HCT116 (cell line): ENCODE measurements around the gene RAD51AP1. TPM values are rescaled to one million over a fixed set of nuclear protein-coding genes. Genes with fewer than 3 reads are reported as not detected.

ENCODE experiments used
- ATAC-seq: fragments of 200-7000 bp; cut with Tn5 transposase; 2 replicates; pipeline ENCODE4 v1.9.1; 2020; ENCODE audit warnings: mild to moderate bottlenecking, moderate library complexity
- BruUV-seq: library from RNA; stranded (reverse); fragments of 400-500 nt; replicated peaks from 2 replicates; lab custom pipeline; 2021; lab: Mats Ljungman, UMichigan
- CTCF ChIA-PET: fragments of 300-600 bp; sonication (Branson Sonifier 250); formaldehyde crosslinking; loops from one replicate; lab custom pipeline; 2021; ENCODE audit warnings: antibody characterized with exemption; lab: Charles Lee
- POLR2A ChIA-PET: fragments of 300-600, 350-600 bp; sonication (Branson Sonifier 250); formaldehyde crosslinking; loops from one replicate; lab custom pipeline; 2021; ENCODE audit warnings: antibody characterized with exemption; lab: Charles Lee
- RAD21 ChIA-PET, 2 experiments: fragments of 300-600 bp; sonication (Branson Sonifier 250); formaldehyde crosslinking; loops; one replicate each; lab custom pipeline; 2023; ENCODE audit warnings: low total read pairs in 2 of 2; ENCODE audit not compliant: uncharacterized antibody in 2 of 2, unreplicated experiment in 2 of 2, low non-redundant PET in 1 of 2; lab: Charles Lee
- DNase-seq: peaks from one replicate; pipeline ENCODE4 v3.0.0-alpha.2; 2010; ENCODE audit warnings: low read depth, low spot score
- H2AFZ ChIP-seq: fragments of 200-600 bp; shearing (Covaris generic), sonication (generic); 2 replicates; pipeline ENCODE4 v1.6.1; 2017; ENCODE audit warnings: low read depth, mixed run types, mixed read lengths, antibody characterized with exemption, low read length; ENCODE audit not compliant: poor library complexity, severe bottlenecking
- H3K27ac ChIP-seq: 2 replicates; pipeline ENCODE4 v1.5.1; 2012; ENCODE audit warnings: low read depth, low read length
- H3K27me3 ChIP-seq: fragments of 200-600 bp; sonication (generic); 2 replicates; pipeline ENCODE4 v1.6.1; 2016; ENCODE audit warnings: mixed run types, low read length, mixed read lengths; ENCODE audit not compliant: insufficient read depth
- H3K36me3 ChIP-seq, 2 experiments: fragments of 200-500 bp in 1 of 2; fragments of 200-600 bp in 1 of 2; sonication (Bioruptor generic) in 1 of 2; sonication (generic) in 1 of 2; 2 replicates each; pipeline versions ENCODE4 v1.5.1 to v1.6.1; 2014 to 2016; ENCODE audit warnings: low read length in 2 of 2, inconsistent platforms in 1 of 2, mixed read lengths in 1 of 2, mixed run types in 1 of 2; ENCODE audit not compliant: insufficient read depth in 2 of 2, control insufficient read depth in 1 of 2
- H3K4me1 ChIP-seq, 2 experiments: fragments of 200-600 bp in 1 of 2; sonication (generic) in 1 of 2; 2 replicates each; pipeline versions ENCODE4 v1.5.1 to v1.6.1; 2012 to 2017; ENCODE audit warnings: low read length in 2 of 2, inconsistent platforms in 1 of 2, mild to moderate bottlenecking in 1 of 2, mixed read lengths in 1 of 2, mixed run types in 1 of 2, moderate library complexity in 1 of 2; ENCODE audit not compliant: insufficient read depth in 2 of 2, control insufficient read depth in 1 of 2
- H3K4me2 ChIP-seq: fragments of 200-600 bp; sonication (generic); 2 replicates; pipeline ENCODE4 v1.6.1; 2017; ENCODE audit warnings: mixed run types, low read length, mixed read lengths
- H3K4me3 ChIP-seq, 2 experiments: fragments of 200-600 bp in 1 of 2; sonication (generic) in 1 of 2; replicated peaks in 1 of 2; 2 replicates each; pipeline ENCODE4 v1.5.1; 2011 to 2016; ENCODE audit warnings: low read length in 2 of 2, control low read depth in 1 of 2, low read depth in 1 of 2, mild to moderate bottlenecking in 1 of 2, mixed read lengths in 1 of 2, mixed run types in 1 of 2
- H3K79me2 ChIP-seq: fragments of 200-600 bp; sonication (generic); 2 replicates; pipeline ENCODE4 v1.6.1; 2017; ENCODE audit warnings: mild to moderate bottlenecking, mixed run types, low read length, moderate library complexity, mixed read lengths; ENCODE audit not compliant: insufficient read depth
- H3K9ac ChIP-seq: fragments of 200-600 bp; sonication (generic); 2 replicates; pipeline ENCODE4 v1.6.1; 2016; ENCODE audit warnings: low read length, mixed read lengths
- H3K9me2 ChIP-seq: fragments of 200-600 bp; sonication (generic), shearing (Covaris generic); 2 replicates; pipeline ENCODE4 v1.6.1; 2017; ENCODE audit warnings: mixed run types, mild to moderate bottlenecking, moderate library complexity; ENCODE audit not compliant: insufficient read depth
- H3K9me3 ChIP-seq, 2 experiments: fragments of 200-500 bp in 1 of 2; fragments of 200-600 bp in 1 of 2; sonication (Bioruptor generic) in 1 of 2; sonication (generic) in 1 of 2; 2 replicates each; pipeline ENCODE4 v1.6.1; 2014 to 2017; ENCODE audit warnings: low read length in 2 of 2, mixed read lengths in 2 of 2, inconsistent platforms in 1 of 2, low read depth in 1 of 2, mild to moderate bottlenecking in 1 of 2, mixed run types in 1 of 2, moderate library complexity in 1 of 2; ENCODE audit not compliant: control insufficient read depth in 1 of 2, insufficient read depth in 1 of 2
- H4K20me1 ChIP-seq: fragments of 200-600 bp; sonication (generic), shearing (Covaris generic); 2 replicates; pipeline ENCODE4 v1.6.1; 2017; ENCODE audit warnings: mixed run types, mild to moderate bottlenecking, moderate library complexity; ENCODE audit not compliant: insufficient read depth
- CBX3 ChIP-seq: IDR thresholded peaks from 2 replicates; pipeline ENCODE4 v1.6.1; 2012; ENCODE audit warnings: low read depth
- CEBPB ChIP-seq: IDR thresholded peaks from 2 replicates; pipeline ENCODE4 v1.6.1; 2012; ENCODE audit warnings: low read depth
- EGR1 ChIP-seq: IDR thresholded peaks from 2 replicates; pipeline ENCODE4 v1.6.1; 2012; ENCODE audit warnings: low read depth
- EZH2 ChIP-seq: fragments of 200-600 bp; sonication (generic); IDR thresholded peaks from 2 replicates; pipeline ENCODE4 v1.6.1; 2017; ENCODE audit warnings: antibody characterized with exemption, mixed run types
- EZH2phosphoT487 ChIP-seq: fragments of 200-600 bp; IDR thresholded peaks from 2 replicates; pipeline ENCODE4 v1.6.1; 2018; ENCODE audit warnings: antibody characterized with exemption, borderline replicate concordance
- FOSL1 ChIP-seq: IDR thresholded peaks from 2 replicates; pipeline ENCODE4 v1.6.1; 2012; ENCODE audit warnings: low read depth
- POLR2AphosphoS5 ChIP-seq: IDR thresholded peaks from 2 replicates; pipeline ENCODE4 v1.6.1; 2011; ENCODE audit warnings: mild to moderate bottlenecking, low read depth, low read length, moderate library complexity
- RAD21 ChIP-seq: IDR thresholded peaks from 2 replicates; pipeline ENCODE4 v1.6.1; 2012; ENCODE audit warnings: low read depth, mild to moderate bottlenecking
- TCF7L2 ChIP-seq: IDR thresholded peaks from 2 replicates; pipeline ENCODE4 v1.7.0; 2011; ENCODE audit warnings: borderline replicate concordance, inconsistent platforms; ENCODE audit not compliant: insufficient read depth, insufficient read length; ENCODE audit errors: extremely low read depth
- ZBTB33 ChIP-seq: IDR thresholded peaks from 2 replicates; pipeline ENCODE4 v1.6.1; 2011; ENCODE audit warnings: mild to moderate bottlenecking, low read length, moderate library complexity; ENCODE audit not compliant: insufficient replicate concordance; ENCODE audit errors: extremely low read depth
- ZFX ChIP-seq: fragments of 450-650 bp; IDR thresholded peaks from 2 replicates; pipeline ENCODE4 v1.6.1; 2017
- ZNF274 ChIP-seq: fragments of 200-500 bp; sonication (Bioruptor generic); IDR thresholded peaks from 2 replicates; pipeline ENCODE4 v1.6.1; 2014; ENCODE audit warnings: mild to moderate bottlenecking, low read depth, low read length, inconsistent platforms
- intact Hi-C: fragments of 100-400 bp; cut with micrococcal nuclease; formaldehyde crosslinking; loops from 2 replicates; pipeline ENCODE4 v1.10.0; 2022
- total RNA-seq: library from RNA; stranded (reverse); gene quantifications from one replicate; pipeline ENCODE4 v1.2.1, GENCODE V29; 2021; ENCODE audit not compliant: unreplicated experiment
- TF ChIP-seq, protein P1 (sequence below): IDR thresholded peaks from 2 replicates; pipeline ENCODE4 v1.6.1; 2012
- TF ChIP-seq, protein P2 (sequence below), 3 experiments: fragments of 200-600 bp in 1 of 3; sonication (generic) in 1 of 3; IDR thresholded peaks in 2 of 3; conservative IDR thresholded peaks in 1 of 3; 2 replicates each; pipeline ENCODE4 v1.5.1; 2012 to 2017; ENCODE audit warnings: low read depth in 2 of 3, low read length in 2 of 3, antibody characterized with exemption in 1 of 3, borderline replicate concordance in 1 of 3, control low read depth in 1 of 3, mild to moderate bottlenecking in 1 of 3, mixed read lengths in 1 of 3, mixed run types in 1 of 3, moderate library complexity in 1 of 3; ENCODE audit not compliant: insufficient read depth in 1 of 3

Gene RAD51AP1
- total RNA-seq, 1 experiment from 2014 or later, result 28.2 TPM

- RAD21 ChIA-PET, result no interaction called here
- no peak overlapping the region for H3K4me3 ChIP-seq
- no peaks in the 10 kb centered on the region for H3K4me1 ChIP-seq
- no peaks in the 10 kb centered on the region for H3K27me3 ChIP-seq
- CTCF ChIA-PET, result no interaction called here
- DNase-seq (no peak), ATAC-seq (no peak)
- no peaks in the 10 kb centered on the region for H3K79me2 ChIP-seq
- no peaks in the 10 kb centered on the region for H3K9me3 ChIP-seq
- BruUV-seq, result no TSS peak
- no peaks in the 10 kb centered on the region for H3K9me2 ChIP-seq
- H4K20me1 ChIP-seq, result no peaks in the 10 kb centered on the region
- TF ChIP-seq FOSL1 (no peak), CBX3 (no peak), CEBPB (no peak), ZFX (no peak), ZBTB33 (no peak), EGR1 (no peak), EZH2phosphoT487 (no peak), ZNF274 (no peak), POLR2AphosphoS5 (no peak)
- TF ChIP-seq, protein P1, sequence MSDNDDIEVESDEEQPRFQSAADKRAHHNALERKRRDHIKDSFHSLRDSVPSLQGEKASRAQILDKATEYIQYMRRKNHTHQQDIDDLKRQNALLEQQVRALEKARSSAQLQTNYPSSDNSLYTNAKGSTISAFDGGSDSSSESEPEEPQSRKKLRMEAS, result no peak
- no peaks in the 10 kb centered on the region for H3K36me3 ChIP-seq
- H3K9ac ChIP-seq, result no peak overlapping the region
- no peak overlapping the region for H3K4me2 ChIP-seq
- no peak overlapping the region for H2AFZ ChIP-seq
- POLR2A ChIA-PET, result no interaction called here
- intact Hi-C loops, result no loop called here
- no peak overlapping the region for H3K27ac ChIP-seq
Observed at GRCh38 chr12:4584281-4584680, 45.6 kb downstream of the RAD51AP1 start.

DNA sequence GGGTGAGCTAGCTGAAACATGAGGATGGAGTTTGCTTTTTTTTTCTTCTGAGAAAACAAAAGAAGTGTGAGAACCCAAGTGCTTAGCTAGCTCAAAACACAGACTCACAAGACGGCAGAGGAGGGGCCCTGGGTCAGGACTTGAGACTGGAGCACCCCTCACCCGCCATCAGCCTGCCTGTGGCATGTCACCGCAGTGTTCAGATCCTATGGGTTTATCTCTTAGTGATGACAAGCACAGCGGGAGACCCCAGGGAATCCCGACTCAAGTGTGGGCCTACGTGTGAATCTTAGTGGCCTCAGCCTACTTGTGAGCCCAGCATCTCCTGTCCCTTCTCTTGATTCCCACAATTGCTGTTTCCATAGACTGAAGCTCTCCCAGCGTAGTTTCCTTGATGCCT, 46.2 kb downstream of the RAD51AP1 start:
- H3K27ac ChIP-seq, result no peak overlapping the region
- ATAC-seq (no peak), DNase-seq (no peak)
- H3K9me3 ChIP-seq, result no peaks in the 10 kb centered on the region
- no peaks in the 10 kb centered on the region for H3K79me2 ChIP-seq
- H3K36me3 ChIP-seq, result no peaks in the 10 kb centered on the region
- POLR2A ChIA-PET, result no interaction called here
- no peak overlapping the region for H3K4me3 ChIP-seq
- CTCF ChIA-PET, result interaction anchor here (1.4 kb wide), 1 partner anchor 20 kb away, joined by 3 read pairs; no protein-coding TSS in a partner anchor
- H3K4me2 ChIP-seq, result no peak overlapping the region
- intact Hi-C loops, result no loop called here
- no peak overlapping the region for H2AFZ ChIP-seq
- RAD21 ChIA-PET, result no interaction called here
- H3K27me3 ChIP-seq, result no peaks in the 10 kb centered on the region
- H3K4me1 ChIP-seq, result no peaks in the 10 kb centered on the region
- no TSS peak for BruUV-seq
- H3K9me2 ChIP-seq, result no peaks in the 10 kb centered on the region
- H3K9ac ChIP-seq, result no peak overlapping the region
- H4K20me1 ChIP-seq, result no peaks in the 10 kb centered on the region
- TF ChIP-seq, protein P1, result no peak
- TF ChIP-seq, protein P2, sequence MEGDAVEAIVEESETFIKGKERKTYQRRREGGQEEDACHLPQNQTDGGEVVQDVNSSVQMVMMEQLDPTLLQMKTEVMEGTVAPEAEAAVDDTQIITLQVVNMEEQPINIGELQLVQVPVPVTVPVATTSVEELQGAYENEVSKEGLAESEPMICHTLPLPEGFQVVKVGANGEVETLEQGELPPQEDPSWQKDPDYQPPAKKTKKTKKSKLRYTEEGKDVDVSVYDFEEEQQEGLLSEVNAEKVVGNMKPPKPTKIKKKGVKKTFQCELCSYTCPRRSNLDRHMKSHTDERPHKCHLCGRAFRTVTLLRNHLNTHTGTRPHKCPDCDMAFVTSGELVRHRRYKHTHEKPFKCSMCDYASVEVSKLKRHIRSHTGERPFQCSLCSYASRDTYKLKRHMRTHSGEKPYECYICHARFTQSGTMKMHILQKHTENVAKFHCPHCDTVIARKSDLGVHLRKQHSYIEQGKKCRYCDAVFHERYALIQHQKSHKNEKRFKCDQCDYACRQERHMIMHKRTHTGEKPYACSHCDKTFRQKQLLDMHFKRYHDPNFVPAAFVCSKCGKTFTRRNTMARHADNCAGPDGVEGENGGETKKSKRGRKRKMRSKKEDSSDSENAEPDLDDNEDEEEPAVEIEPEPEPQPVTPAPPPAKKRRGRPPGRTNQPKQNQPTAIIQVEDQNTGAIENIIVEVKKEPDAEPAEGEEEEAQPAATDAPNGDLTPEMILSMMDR (IDR thresholded peaks at IDR 0.05 in 2 of 3, conservative IDR thresholded peaks at IDR 0.05 in 1 of 3; ENCODE audit: borderline replicate concordance in 1 of 3, insufficient read depth in 1 of 3, low read depth in 2 of 3, low read length in 2 of 3), result no peak
- TF ChIP-seq ZNF274, result no peak
- TF ChIP-seq TCF7L2, result no peak
- TF ChIP-seq ZBTB33, result no peak
- no peak for TF ChIP-seq POLR2AphosphoS5
- TF ChIP-seq RAD21, result no peak
- no peak for TF ChIP-seq EZH2
- no peak for TF ChIP-seq CBX3
